Motor neuron (in vitro differentiated cells): ENCODE measurements around the gene IKBKG. TPM values are rescaled to one million over a fixed set of nuclear protein-coding genes. Genes with fewer than 3 reads are reported as not detected.
"Not testable (repeated sequence)": the region's sequence is repeated elsewhere in the genome, so short reads cannot be mapped to it uniquely, and the experiment has no call there.

Source experiments
- ATAC-seq, 8 experiments: fragments of 200-7000 bp; cut with Tn5 transposase; replicated peaks in 6 of 8; 2 replicates each; pipeline ENCODE4 v1.8.0; 2021; ENCODE audit warnings: mild to moderate bottlenecking in 8 of 8, moderate library complexity in 8 of 8
- H3K27ac ChIP-seq, 2 donors: fragments of 250-450 bp; sonication (Bioruptor Pico); 2 replicates each; pipeline ENCODE4 v1.9.0; 2021; ENCODE audit warnings: antibody characterized with exemption in 2 of 2, mild to moderate bottlenecking in 2 of 2, moderate library complexity in 1 of 2
- H3K4me1 ChIP-seq, 2 donors: fragments of 250-450 bp; sonication (Bioruptor Pico); replicated peaks in 1 of 2; 2 replicates each; pipeline ENCODE4 v1.6.1; 2021; ENCODE audit warnings: antibody characterized with exemption in 2 of 2, mild to moderate bottlenecking in 2 of 2, moderate library complexity in 1 of 2
- H3K4me3 ChIP-seq, 5 donors: fragments of 250-450 bp; sonication (Bioruptor Pico); 2 replicates each; pipeline ENCODE4 v1.9.0; 2021; ENCODE audit warnings: antibody characterized with exemption in 5 of 5, mild to moderate bottlenecking in 5 of 5, moderate library complexity in 4 of 5
- WGBS, 10 experiments: fragments of 450-650 bp; shearing (Covaris generic); methylation state at CpG; one replicate each; pipeline ENCODE4 v1.0.0; 2022; 5-methylcytosine and 5-hydroxymethylcytosine counted together
- in situ Hi-C, 9 experiments: fragments of 400-800 bp; cut with MboI; loops; one replicate each; pipeline ENCODE4 v1.15.0; 2021; ENCODE audit warnings: low sequenced_read_pairs in 9 of 9, low pct_unique_long_range_greater_than_20kb in 2 of 9; ENCODE audit not compliant: unreplicated experiment in 9 of 9
- total RNA-seq, 8 experiments: library from RNA; unstranded; fragments of 300-600 nt; gene quantifications; 2 replicates each; pipeline versions ENCODE4 v1.2.3 to v1.2.4, GENCODE V29; 2022

Gene IKBKG
- total RNA-seq, 8 experiments from 2014 or later = 5.4 to 22.9 (median 10.8) TPM

- WGBS, 10 experiments = 80 to 83% methylated on average over 1 of the region's 1 CpG; no CpG with 5 or more reads in 8 of the 10 experiments
- peaks cover 4 to 5% of the 10 kb centered on the region in 2 donors for H3K4me1 ChIP-seq
- H3K4me3 ChIP-seq = no peak overlapping the region
- in situ Hi-C loops = no loop called here
- H3K27ac ChIP-seq = no peak overlapping the region
- ATAC-seq = no peak
Observed at GRCh38 chrX:154549766-154550165, 2.3 kb downstream of the IKBKG start.

DNA sequence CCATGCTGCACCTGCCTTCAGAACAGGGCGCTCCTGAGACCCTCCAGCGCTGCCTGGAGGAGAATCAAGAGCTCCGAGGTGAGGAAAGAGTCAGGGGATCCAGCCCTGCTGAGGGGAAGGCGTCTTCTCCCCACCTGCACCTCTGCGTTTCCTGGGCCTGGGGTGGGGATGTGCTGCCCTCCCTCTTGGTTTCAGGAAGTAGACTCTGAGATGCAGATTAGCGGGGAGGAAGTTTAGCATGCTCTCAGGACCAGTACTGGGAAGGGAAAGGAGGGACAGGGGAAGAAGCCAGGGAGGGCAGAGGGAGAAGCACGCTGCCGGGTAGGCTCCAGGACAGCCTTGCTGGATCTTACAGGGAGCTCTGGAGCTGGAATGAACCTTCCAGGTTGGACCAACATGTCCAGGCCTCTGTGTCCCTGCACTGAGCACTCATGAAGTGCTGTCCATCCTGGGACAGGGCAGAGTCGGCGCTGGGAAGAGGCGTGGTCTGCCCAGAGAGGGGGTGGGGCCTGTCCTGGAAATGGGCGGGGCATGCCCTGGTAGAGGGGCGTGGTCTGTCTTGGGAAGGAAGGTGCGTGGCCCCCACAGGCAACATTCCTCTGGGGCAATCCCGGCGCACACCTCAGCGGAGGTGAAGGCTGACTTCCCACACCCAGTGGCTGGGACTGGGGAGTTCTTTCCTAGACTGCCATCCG, 4.8 kb downstream of the IKBKG start:
- peak in 1 of 8 experiments; percentile 4 for ATAC-seq
- H3K27ac ChIP-seq, in situ Hi-C loops, H3K4me1 ChIP-seq, H3K4me3 ChIP-seq: not testable (repeated sequence)
- WGBS, 10 experiments = 71% methylated on average over 2 of the region's 18 CpGs; no CpG with 5 or more reads in 9 of the 10 experiments

- in situ Hi-C loops, H3K27ac ChIP-seq, H3K4me1 ChIP-seq, H3K4me3 ChIP-seq: not testable (repeated sequence)
- peak in 2 of 8 experiments; percentile 27 to 66 for ATAC-seq
- no CpG with 5 or more reads among the region's 24 CpGs for WGBS, 10 experiments
Observed at GRCh38 chrX:154558060-154558690, 10.8 kb downstream of the IKBKG start.

DNA sequence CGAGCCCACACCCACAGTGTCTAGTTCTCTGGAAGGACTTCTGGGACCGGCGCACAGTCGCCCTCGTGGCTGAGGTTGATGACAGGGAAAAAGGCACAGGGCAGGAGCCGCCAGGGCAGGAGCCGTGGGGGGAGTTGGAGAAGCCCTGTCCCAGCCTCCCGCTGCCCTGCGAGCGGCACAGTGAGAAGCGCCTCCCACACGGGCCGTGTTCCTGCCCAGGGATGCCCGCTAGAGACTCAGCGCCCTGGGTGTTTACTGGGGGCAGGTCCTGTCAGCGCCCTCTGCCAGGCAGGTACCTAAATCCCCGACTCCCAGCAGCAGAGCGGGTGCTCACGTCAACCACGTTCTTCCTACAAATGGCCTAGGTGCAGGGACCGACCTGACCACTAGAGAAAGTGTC, 11.5 kb downstream of the IKBKG start:
- ATAC-seq, H3K4me1 ChIP-seq, in situ Hi-C loops, H3K27ac ChIP-seq, H3K4me3 ChIP-seq: not testable (repeated sequence)
- no CpG with 5 or more reads among the region's 21 CpGs for WGBS, 10 experiments

GRCh38 chrX:154560326-154560725, 12.9 kb downstream of the IKBKG start:
- in situ Hi-C loops, H3K4me3 ChIP-seq, H3K4me1 ChIP-seq, H3K27ac ChIP-seq: not testable (repeated sequence)
- ATAC-seq = peak in 4 of 8 experiments; percentile 67 to 91 (median 73)
- no CpG with 5 or more reads among the region's 31 CpGs for WGBS, 10 experiments

- H3K4me1 ChIP-seq, H3K4me3 ChIP-seq, H3K27ac ChIP-seq, in situ Hi-C loops: not testable (repeated sequence)
- ATAC-seq = peak in 7 of 8 experiments; percentile 49 to 93 (median 88)
- no CpG with 5 or more reads among the region's 10 CpGs for WGBS, 10 experiments
Observed at GRCh38 chrX:154562295-154562694, 14.9 kb downstream of the IKBKG start.

- WGBS, 10 experiments = no CpG with 5 or more reads among the region's 11 CpGs
- in situ Hi-C loops, H3K27ac ChIP-seq, H3K4me1 ChIP-seq, H3K4me3 ChIP-seq: not testable (repeated sequence)
- ATAC-seq = peak in 6 of 8 experiments; percentile 21 to 74 (median 33)
Observed at GRCh38 chrX:154570361-154570760, 22.9 kb downstream of the IKBKG start.

- WGBS, 10 experiments = no CpG with 5 or more reads among the region's 10 CpGs
- in situ Hi-C loops, H3K4me1 ChIP-seq, H3K4me3 ChIP-seq, ATAC-seq, H3K27ac ChIP-seq: not testable (repeated sequence)
Observed at GRCh38 chrX:154573061-154573460, 25.6 kb downstream of the IKBKG start.

- WGBS, 10 experiments = no CpG with 5 or more reads among the region's 5 CpGs
- H3K4me1 ChIP-seq, H3K27ac ChIP-seq, H3K4me3 ChIP-seq, in situ Hi-C loops: not testable (repeated sequence)
- peak in 6 of 8 experiments; percentile 41 to 87 (median 64) for ATAC-seq
Observed at GRCh38 chrX:154575076-154575475, 27.7 kb downstream of the IKBKG start.

- H3K4me3 ChIP-seq, H3K4me1 ChIP-seq, in situ Hi-C loops, H3K27ac ChIP-seq: not testable (repeated sequence)
- ATAC-seq = peak in 4 of 8 experiments; percentile 52 to 87 (median 80)
- WGBS, 10 experiments = no CpG with 5 or more reads among the region's 8 CpGs
Observed at GRCh38 chrX:154582994-154583393, 35.6 kb downstream of the IKBKG start.

DNA sequence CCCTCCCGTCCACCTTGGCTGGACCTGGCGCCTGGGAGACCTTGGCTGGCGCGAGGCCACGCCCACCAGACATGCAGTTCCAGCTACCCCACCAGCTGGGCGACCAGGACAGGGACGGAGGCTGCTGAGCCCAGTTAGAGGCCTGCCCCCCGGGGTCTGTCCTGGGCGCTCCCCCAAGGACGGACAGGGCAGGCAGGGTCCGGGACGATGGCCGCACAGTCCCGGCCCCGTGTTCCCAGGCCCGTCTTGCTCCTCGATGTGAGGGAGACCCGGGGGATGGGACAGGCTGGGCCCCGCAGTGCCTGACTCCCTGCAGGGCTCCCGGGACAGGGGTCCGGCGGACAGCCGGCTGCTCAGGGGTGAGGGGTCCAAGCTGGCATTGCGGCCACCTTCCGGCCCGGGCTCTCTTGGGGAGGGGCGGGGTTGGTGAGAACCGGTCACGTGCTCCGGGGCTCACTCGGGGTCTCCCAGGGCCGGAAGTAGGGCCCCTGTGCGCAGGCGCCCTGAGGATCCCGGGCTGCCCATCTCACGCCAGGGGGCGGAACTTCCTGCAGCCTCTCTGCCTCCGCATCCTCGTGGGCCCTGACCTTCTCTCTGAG, 37.3 kb downstream of the IKBKG start, which contains the start of gene CTAG1A:
Gene CTAG1A (plus strand): TSS at position 549 of the 599 bp plus-strand sequence. CDS start 74 bp downstream, outside the sequence.
- no CpG with 5 or more reads among the region's 39 CpGs for WGBS, 10 experiments
- H3K27ac ChIP-seq, H3K4me1 ChIP-seq, ATAC-seq, in situ Hi-C loops, H3K4me3 ChIP-seq: not testable (repeated sequence)

DNA sequence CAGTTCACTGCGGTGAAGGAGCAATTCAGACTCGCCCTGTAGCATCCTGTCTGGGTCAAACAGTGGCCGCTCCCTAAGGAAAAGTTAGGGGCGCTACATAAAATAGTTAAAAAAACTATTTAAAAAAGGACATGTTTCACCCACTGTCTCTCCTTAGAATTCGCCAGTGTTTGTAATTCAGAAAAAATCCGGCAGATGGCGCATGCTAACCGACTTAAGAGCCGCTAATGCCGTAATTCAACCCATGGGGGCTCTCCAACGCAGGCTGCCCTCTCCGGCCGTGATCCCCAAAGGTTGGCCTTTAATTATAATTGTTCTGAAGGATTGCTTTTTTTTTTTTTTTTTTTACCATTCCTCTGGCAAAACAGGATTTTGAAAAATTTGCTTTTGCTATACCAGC, 43.0 kb downstream of the IKBKG start:
- H3K4me1 ChIP-seq, in situ Hi-C loops, H3K27ac ChIP-seq, H3K4me3 ChIP-seq: not testable (repeated sequence)
- peak in 1 of 8 experiments; percentile 17 for ATAC-seq
- WGBS, 10 experiments = no CpG with 5 or more reads among the region's 13 CpGs

GRCh38 chrX:154592505-154592904, 45.1 kb downstream of the IKBKG start:
- no peak for ATAC-seq
- 20 to 80% methylated on average over 1 of the region's 5 CpGs; no CpG with 5 or more reads in 8 of the 10 experiments for WGBS, 10 experiments
- in situ Hi-C loops = no loop called here

More at GRCh38 chrX:154592505-154592904, 45.1 kb downstream of the IKBKG start:
- no peak overlapping the region for H3K27ac ChIP-seq
- no peaks in the 10 kb centered on the region for H3K4me1 ChIP-seq
- H3K4me3 ChIP-seq = no peak overlapping the region
